A549 treated with GW870086 at 1 μM for 4 hours (cell line): Measurements from ENCODE around the gene APOH. TPM values are rescaled to one million over a fixed set of nuclear protein-coding genes. Genes with fewer than 3 reads are reported as not detected.

ENCODE experiments used
- total RNA-seq: library from RNA; stranded (reverse); fragments of 200-300 nt; extraction: Qiagen RNA extraction; gene quantifications from 5 replicates; pipeline ENCODE4 v1.2.3, GENCODE V29; 2022; ENCODE audit warnings: low read depth

The APOH gene, protein sequence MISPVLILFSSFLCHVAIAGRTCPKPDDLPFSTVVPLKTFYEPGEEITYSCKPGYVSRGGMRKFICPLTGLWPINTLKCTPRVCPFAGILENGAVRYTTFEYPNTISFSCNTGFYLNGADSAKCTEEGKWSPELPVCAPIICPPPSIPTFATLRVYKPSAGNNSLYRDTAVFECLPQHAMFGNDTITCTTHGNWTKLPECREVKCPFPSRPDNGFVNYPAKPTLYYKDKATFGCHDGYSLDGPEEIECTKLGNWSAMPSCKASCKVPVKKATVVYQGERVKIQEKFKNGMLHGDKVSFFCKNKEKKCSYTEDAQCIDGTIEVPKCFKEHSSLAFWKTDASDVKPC
- 4.4 to 7.6 TPM (median 5.0 TPM) in 5 replicates for total RNA-seq

DNA sequence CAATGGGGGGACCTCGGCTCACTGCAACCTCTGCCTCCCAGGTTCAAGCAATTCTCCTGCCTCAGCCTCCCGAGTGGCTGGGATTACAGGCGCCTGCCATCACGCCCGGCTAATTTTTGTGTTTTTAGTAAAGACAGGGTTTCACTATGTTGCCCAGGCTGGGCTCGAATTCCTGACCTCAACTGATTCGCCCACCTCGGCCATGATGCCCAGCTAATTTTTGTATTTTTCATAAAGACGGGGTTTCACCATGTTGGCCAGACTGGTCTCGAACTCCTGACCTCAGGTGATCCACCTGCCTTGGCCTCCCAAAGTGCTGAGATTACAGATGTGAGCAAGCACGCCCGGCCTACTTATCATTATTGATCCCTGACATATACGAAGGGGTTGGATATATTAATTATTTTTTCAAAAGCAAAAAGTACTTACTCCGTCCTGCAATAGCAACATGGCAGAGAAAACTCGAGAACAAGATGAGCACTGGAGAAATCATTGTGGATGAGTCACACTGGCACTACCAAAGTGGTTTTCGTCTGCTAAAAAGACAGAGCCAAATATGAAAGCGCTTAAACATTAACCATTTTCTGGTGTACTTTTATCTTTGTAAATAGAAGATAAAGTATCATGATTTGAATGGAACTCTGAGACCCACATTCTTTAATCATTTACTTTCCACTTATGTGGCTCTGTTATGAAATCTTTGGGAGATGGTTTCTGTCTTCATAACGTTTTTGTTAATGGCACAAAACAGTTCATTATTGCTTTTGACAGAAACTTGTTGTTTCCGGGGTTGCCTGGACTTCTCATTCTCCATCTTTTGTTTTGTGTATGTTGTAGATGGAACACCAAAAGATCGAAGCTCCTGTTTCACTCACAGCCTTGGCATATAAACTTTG is at the start of gene APOH:
Gene APOH (minus strand): TSS at position 529 of the 896 bp plus-strand sequence. CDS start 36 bp downstream, at position 493.

DNA sequence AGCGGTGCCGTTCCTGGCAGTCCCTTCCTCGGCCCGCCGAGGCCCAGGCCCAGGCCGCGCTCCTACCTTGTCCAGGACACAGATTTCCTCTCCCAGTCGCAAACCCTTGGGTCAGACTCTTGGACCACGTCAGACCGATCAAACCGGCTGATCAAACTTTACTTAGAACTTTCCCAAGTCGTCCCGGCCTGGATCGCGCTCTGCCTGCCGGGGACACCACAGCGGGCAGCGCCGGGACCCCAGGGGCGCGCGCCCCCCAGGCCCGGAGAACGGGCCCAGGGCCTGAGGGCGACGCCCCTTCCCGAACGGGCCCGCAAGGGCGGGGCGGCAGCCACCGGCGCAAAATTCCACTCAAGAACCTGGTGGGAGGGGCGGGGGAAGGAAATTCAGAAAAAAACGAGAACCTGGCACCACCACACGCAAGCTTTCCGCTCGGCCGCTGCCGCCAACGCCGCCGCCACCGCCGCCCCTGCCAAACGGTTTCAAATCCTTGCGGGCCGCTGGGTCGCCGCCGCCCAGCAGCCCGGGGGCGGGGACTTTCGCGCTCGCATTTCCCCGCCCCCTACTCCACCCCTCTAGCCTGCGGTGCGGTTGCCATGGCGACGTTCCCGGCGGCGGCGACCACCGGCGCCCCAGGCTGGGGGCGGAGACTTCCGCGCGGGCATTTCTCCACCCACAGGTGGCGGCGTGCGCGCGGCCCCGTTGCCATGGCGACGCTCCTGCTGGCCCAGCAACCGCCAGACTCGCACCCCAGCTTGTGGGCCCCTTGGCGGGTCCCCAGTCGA is 37.4 kb downstream of the APOH start, which contains the start of gene CEP112:
Gene CEP112 (minus strand): TSS at position 541 of the 785 bp plus-strand sequence.

Other genes with a start within 250 kb of the APOH start
- gene CEP112, start 37.3 kb downstream of the APOH start, total RNA-seq = 4.5 to 6.0 TPM (median 5.4 TPM) in 5 replicates
- gene PRKCA, start 73.2 kb upstream of the APOH start, total RNA-seq = 35.7 to 53.9 TPM (median 47.6 TPM) in 5 replicates